Astrocyte (in vitro differentiated cells and primary cell): Measurements from ENCODE around the gene FBXO3. TPM values are rescaled to one million over a fixed set of nuclear protein-coding genes. Genes with fewer than 3 reads are reported as not detected.
"Not testable (repeated sequence)": the region's sequence is repeated elsewhere in the genome, so short reads cannot be mapped to it uniquely, and the experiment has no call there.

Experiments used
- DNase-seq: peaks from one replicate; pipeline ENCODE4 v3.0.0-alpha.2; 2010; ENCODE audit warnings: low read depth
- FAIRE-seq: peaks from 2 replicates; lab custom pipeline; 2011; peaks lifted over from hg19 to GRCh38; lab: Jason Lieb, UNC
- H2AFZ ChIP-seq: 2 replicates; pipeline ENCODE4 v1.6.0; 2012; ENCODE audit warnings: low read depth, low read length, inconsistent platforms
- H3K27ac ChIP-seq: 2 replicates; pipeline ENCODE4 v1.5.1; 2011; ENCODE audit warnings: low read depth, low read length, inconsistent platforms
- H3K27me3 ChIP-seq: 2 replicates; pipeline ENCODE4 v1.6.0; 2011; ENCODE audit warnings: low read length, inconsistent platforms; ENCODE audit not compliant: insufficient read depth
- H3K36me3 ChIP-seq: 2 replicates; pipeline ENCODE4 v1.5.1; 2011; ENCODE audit warnings: low read length, inconsistent platforms; ENCODE audit not compliant: insufficient read depth
- H3K4me1 ChIP-seq: 2 replicates; pipeline ENCODE4 v1.5.1; 2011; ENCODE audit warnings: low read length, inconsistent platforms; ENCODE audit not compliant: insufficient read depth
- H3K4me2 ChIP-seq: 2 replicates; pipeline ENCODE4 v1.6.0; 2012; ENCODE audit warnings: low read length, inconsistent platforms
- H3K4me3 ChIP-seq: 2 replicates; pipeline ENCODE4 v1.5.1; 2011; ENCODE audit warnings: low read depth, mild to moderate bottlenecking, low read length, inconsistent platforms; ENCODE audit not compliant: insufficient read depth
- H3K79me2 ChIP-seq: 2 replicates; pipeline ENCODE4 v1.6.0; 2012; ENCODE audit warnings: mild to moderate bottlenecking, low read length, inconsistent platforms; ENCODE audit not compliant: insufficient read depth
- H3K9ac ChIP-seq: 2 replicates; pipeline ENCODE4 v1.6.0; 2012; ENCODE audit warnings: mild to moderate bottlenecking, low read length, inconsistent platforms
- H3K9me3 ChIP-seq: 2 replicates; pipeline ENCODE4 v1.5.1; 2012; ENCODE audit warnings: low read depth, mild to moderate bottlenecking, low read length, inconsistent platforms; ENCODE audit not compliant: insufficient read depth
- H4K20me1 ChIP-seq: 2 replicates; pipeline ENCODE4 v1.6.0; 2012; ENCODE audit warnings: low read length, inconsistent platforms; ENCODE audit not compliant: insufficient read depth
- H3K27ac Mint-ChIP-seq: one replicate; pipeline ENCODE4 v1.8.0; 2021; ENCODE audit warnings: mild to moderate bottlenecking, mixed read lengths; ENCODE audit not compliant: unreplicated experiment
- H3K27me3 Mint-ChIP-seq: one replicate; pipeline ENCODE4 v1.8.0; 2021; ENCODE audit warnings: low read depth, mixed read lengths; ENCODE audit not compliant: unreplicated experiment
- H3K36me3 Mint-ChIP-seq: one replicate; pipeline ENCODE4 v1.8.0; 2021; ENCODE audit warnings: low read depth, mixed read lengths; ENCODE audit not compliant: unreplicated experiment
- H3K4me1 Mint-ChIP-seq: one replicate; pipeline ENCODE4 v1.8.0; 2021; ENCODE audit warnings: low read depth, mixed read lengths; ENCODE audit not compliant: unreplicated experiment
- H3K4me3 Mint-ChIP-seq: one replicate; pipeline ENCODE4 v1.8.0; 2021; ENCODE audit warnings: mild to moderate bottlenecking, moderate library complexity, mixed read lengths; ENCODE audit not compliant: unreplicated experiment
- H3K9me3 Mint-ChIP-seq: one replicate; pipeline ENCODE4 v1.8.0; 2021; ENCODE audit warnings: mild to moderate bottlenecking, mixed read lengths; ENCODE audit not compliant: unreplicated experiment
- EZH2 ChIP-seq: IDR thresholded peaks from 2 replicates; pipeline ENCODE4 v1.6.1; 2012; ENCODE audit warnings: mild to moderate bottlenecking, low read length, inconsistent platforms; ENCODE audit not compliant: insufficient read depth
- total RNA-seq: library from RNA; stranded (reverse); gene quantifications from 2 replicates; pipeline ENCODE4 v1.2.1, GENCODE V29; 2021
- TF ChIP-seq, protein P1 (sequence below): IDR thresholded peaks from 2 replicates; pipeline ENCODE4 v1.5.1; 2011; ENCODE audit warnings: low read depth, mild to moderate bottlenecking, inconsistent platforms, low read length, moderate library complexity; ENCODE audit not compliant: insufficient read depth

The FBXO3 gene
- total RNA-seq, 1 donor from 2014 or later, result 23.5 TPM

DNA sequence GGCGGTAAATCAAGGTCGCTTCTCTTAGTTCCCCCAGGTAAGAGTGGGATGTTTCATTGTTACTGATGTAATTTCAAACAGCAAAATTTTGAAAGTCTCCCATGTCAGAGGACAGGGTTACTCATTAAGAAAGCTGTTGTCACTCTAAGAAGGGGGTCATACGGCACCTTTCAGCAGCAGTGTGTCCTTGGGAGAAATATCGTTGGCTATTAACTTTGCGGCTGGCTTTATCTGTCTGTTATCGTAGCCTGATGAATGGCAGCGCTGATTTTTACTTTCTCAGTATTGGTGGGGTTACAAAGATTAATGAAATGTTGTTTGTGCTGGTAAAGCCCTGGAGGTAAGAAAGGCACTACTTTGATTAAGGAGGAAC is 27.5 kb upstream of the FBXO3 start:
- no peak overlapping the region for H3K27ac ChIP-seq
- no peaks in the 10 kb centered on the region for H3K9me3 Mint-ChIP-seq
- TF ChIP-seq EZH2, result no peak
- TF ChIP-seq, protein P1, sequence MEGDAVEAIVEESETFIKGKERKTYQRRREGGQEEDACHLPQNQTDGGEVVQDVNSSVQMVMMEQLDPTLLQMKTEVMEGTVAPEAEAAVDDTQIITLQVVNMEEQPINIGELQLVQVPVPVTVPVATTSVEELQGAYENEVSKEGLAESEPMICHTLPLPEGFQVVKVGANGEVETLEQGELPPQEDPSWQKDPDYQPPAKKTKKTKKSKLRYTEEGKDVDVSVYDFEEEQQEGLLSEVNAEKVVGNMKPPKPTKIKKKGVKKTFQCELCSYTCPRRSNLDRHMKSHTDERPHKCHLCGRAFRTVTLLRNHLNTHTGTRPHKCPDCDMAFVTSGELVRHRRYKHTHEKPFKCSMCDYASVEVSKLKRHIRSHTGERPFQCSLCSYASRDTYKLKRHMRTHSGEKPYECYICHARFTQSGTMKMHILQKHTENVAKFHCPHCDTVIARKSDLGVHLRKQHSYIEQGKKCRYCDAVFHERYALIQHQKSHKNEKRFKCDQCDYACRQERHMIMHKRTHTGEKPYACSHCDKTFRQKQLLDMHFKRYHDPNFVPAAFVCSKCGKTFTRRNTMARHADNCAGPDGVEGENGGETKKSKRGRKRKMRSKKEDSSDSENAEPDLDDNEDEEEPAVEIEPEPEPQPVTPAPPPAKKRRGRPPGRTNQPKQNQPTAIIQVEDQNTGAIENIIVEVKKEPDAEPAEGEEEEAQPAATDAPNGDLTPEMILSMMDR, result no peak
- peak overlapping the region; percentile 62 for H3K9ac ChIP-seq
- peak overlapping the region; percentile 71 for H3K4me3 Mint-ChIP-seq
- no peak for DNase-seq
- peaks cover 4% of the 10 kb centered on the region for H3K4me1 Mint-ChIP-seq
- FAIRE-seq, result no peak
- no peak overlapping the region for H3K27ac Mint-ChIP-seq
- H3K4me1 ChIP-seq, result peaks cover 8% of the 10 kb centered on the region
- no peaks in the 10 kb centered on the region for H3K79me2 ChIP-seq
- no peaks in the 10 kb centered on the region for H3K9me3 ChIP-seq
- H3K36me3 ChIP-seq, result no peaks in the 10 kb centered on the region
- peaks cover 4% of the 10 kb centered on the region for H3K27me3 ChIP-seq
- no peaks in the 10 kb centered on the region for H4K20me1 ChIP-seq
- peak overlapping the region; percentile 62 for H3K4me3 ChIP-seq
- H3K36me3 Mint-ChIP-seq, result no peaks in the 10 kb centered on the region
- peak overlapping the region; percentile 90 for H2AFZ ChIP-seq
- peaks cover 26% of the 10 kb centered on the region for H3K27me3 Mint-ChIP-seq
- peak overlapping the region; percentile 92 for H3K4me2 ChIP-seq

DNA sequence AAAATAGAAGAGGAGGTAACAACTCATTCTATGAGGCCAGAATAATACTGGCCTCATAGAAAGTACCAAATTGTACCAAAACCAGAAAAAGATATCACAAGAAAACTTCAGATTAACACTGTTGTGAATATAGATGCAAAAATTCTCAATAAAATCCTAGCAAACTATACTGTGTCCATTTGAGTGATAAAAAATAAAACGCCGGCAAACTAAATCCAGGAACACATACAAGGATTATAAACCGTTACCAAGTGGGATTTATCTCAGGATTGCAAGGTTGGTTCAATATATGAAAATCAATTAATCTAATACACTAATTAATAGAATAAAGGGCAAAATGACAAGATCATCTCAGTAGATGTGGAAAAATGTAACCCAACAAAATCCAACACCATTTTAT is 23.6 kb upstream of the FBXO3 start:
- H3K4me2 ChIP-seq, result no peak overlapping the region
- no peaks in the 10 kb centered on the region for H3K9me3 ChIP-seq
- H3K4me3 Mint-ChIP-seq, result no peak overlapping the region
- no peak for DNase-seq
- peaks cover 29% of the 10 kb centered on the region for H3K27me3 Mint-ChIP-seq
- no peaks in the 10 kb centered on the region for H3K79me2 ChIP-seq
- H3K27me3 ChIP-seq, result peaks cover 7% of the 10 kb centered on the region
- H3K9ac ChIP-seq, result no peak overlapping the region
- H3K4me1 ChIP-seq, result peaks cover 8% of the 10 kb centered on the region
- TF ChIP-seq EZH2, result no peak
- TF ChIP-seq, protein P1, result no peak
- FAIRE-seq, result no peak
- no peak overlapping the region for H3K27ac Mint-ChIP-seq
- no peaks in the 10 kb centered on the region for H3K36me3 Mint-ChIP-seq
- H3K27ac ChIP-seq, result no peak overlapping the region
- H4K20me1 ChIP-seq, result no peaks in the 10 kb centered on the region
- H3K4me3 ChIP-seq, result no peak overlapping the region
- no peak overlapping the region for H2AFZ ChIP-seq
- peaks cover 4% of the 10 kb centered on the region for H3K4me1 Mint-ChIP-seq
- no peaks in the 10 kb centered on the region for H3K9me3 Mint-ChIP-seq
- H3K36me3 ChIP-seq, result no peaks in the 10 kb centered on the region

DNA sequence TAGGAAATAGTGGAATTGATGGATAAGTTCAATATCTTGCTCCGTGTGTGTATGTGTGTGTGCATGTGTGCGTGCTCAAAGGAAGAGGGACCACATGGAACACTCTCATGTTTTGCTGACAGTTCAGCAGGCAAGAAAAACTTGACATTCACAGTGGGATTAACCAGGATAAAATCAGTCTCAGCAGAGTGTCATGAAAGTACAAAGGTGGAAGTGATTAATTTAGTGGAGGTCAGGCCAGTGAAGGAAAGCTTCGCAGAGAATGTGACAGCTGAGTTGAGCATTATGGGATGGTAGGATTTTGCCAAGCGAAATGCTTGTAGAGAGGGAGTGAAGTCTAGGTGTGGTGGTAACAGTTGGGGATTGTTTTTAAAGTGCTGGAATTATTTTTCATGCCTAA is 15.7 kb upstream of the FBXO3 start:
- Mint-ChIP-seq H3K27ac (no peak overlapping the region), H3K9me3 (no peaks in the 10 kb centered on the region), H3K4me1 (no peaks in the 10 kb centered on the region), H3K36me3 (no peaks in the 10 kb centered on the region), H3K4me3 (no peak overlapping the region), H3K27me3 (peaks cover 3% of the 10 kb centered on the region)
- no peaks in the 10 kb centered on the region for H3K36me3 ChIP-seq
- H4K20me1 ChIP-seq, result no peaks in the 10 kb centered on the region
- no peaks in the 10 kb centered on the region for H3K79me2 ChIP-seq
- peak overlapping the region; percentile 28 for H2AFZ ChIP-seq
- H3K4me1 ChIP-seq, result no peaks in the 10 kb centered on the region
- no peak overlapping the region for H3K4me2 ChIP-seq
- H3K9me3 ChIP-seq, result no peaks in the 10 kb centered on the region
- H3K4me3 ChIP-seq, result no peak overlapping the region
- TF ChIP-seq, protein P1, result no peak
- no peak for TF ChIP-seq EZH2
- no peak overlapping the region for H3K9ac ChIP-seq
- H3K27me3 ChIP-seq, result no peaks in the 10 kb centered on the region
- no peak for FAIRE-seq
- DNase-seq, result no peak
- no peak overlapping the region for H3K27ac ChIP-seq

DNA sequence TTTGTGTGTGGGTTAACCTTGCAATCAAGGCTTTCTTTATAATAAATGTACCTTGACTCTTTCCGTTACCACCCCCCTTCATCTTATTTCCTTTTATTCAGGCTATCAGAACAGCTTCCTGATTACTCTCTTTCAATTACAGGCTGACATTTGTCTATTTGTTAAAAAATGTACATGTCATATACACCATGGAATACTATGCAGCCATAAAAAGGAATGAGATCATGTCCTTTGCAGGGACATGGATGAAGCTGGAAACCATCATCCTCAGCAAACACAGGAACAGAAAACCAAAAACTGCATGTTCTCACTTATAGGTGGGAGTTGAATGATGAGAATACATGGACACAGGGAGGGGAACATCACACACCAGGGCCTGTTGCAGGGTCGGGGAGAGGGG is 13.8 kb upstream of the FBXO3 start:
- not testable (repeated sequence) for H3K9ac ChIP-seq, H3K79me2 ChIP-seq, H2AFZ ChIP-seq, H3K36me3 Mint-ChIP-seq, H3K4me3 ChIP-seq, H3K4me1 ChIP-seq, H3K27ac Mint-ChIP-seq, H3K4me3 Mint-ChIP-seq, H3K27me3 ChIP-seq, FAIRE-seq, DNase-seq, H3K27ac ChIP-seq, H4K20me1 ChIP-seq, H3K4me1 Mint-ChIP-seq, H3K9me3 Mint-ChIP-seq, H3K9me3 ChIP-seq, H3K36me3 ChIP-seq, H3K27me3 Mint-ChIP-seq, H3K4me2 ChIP-seq
